Testis (tissue), 3 donors: Measurements from ENCODE around the gene TEKT2. TPM values are rescaled to one million over a fixed set of nuclear protein-coding genes. Genes with fewer than 3 reads are reported as not detected.

Experiments used
- DNase-seq: peaks from one replicate; pipeline ENCODE4 v3.0.0-alpha.2; 2019
- H3K27ac ChIP-seq, 2 donors: fragments of 200-600 bp; sonication (generic); one replicate each; pipeline ENCODE4 v1.5.1; 2019
- H3K27me3 ChIP-seq: fragments of 200-600 bp; sonication (generic); one replicate; pipeline ENCODE4 v1.5.1; 2019
- H3K36me3 ChIP-seq: fragments of 200-600 bp; sonication (generic); one replicate; pipeline ENCODE4 v1.5.1; 2017; ENCODE audit warnings: low read depth; ENCODE audit errors: missing control alignments
- H3K4me1 ChIP-seq: fragments of 200-600 bp; sonication (generic); one replicate; pipeline ENCODE4 v1.5.1; 2019
- H3K4me3 ChIP-seq, 2 donors: fragments of 200-600 bp; sonication (generic); one replicate each; pipeline ENCODE4 v1.5.1; 2017 to 2019
- H3K9me3 ChIP-seq: fragments of 200-600 bp; sonication (generic); one replicate; pipeline ENCODE4 v1.5.1; 2017
- POLR2A ChIP-seq: fragments of 450-650 bp; IDR thresholded peaks from one replicate; pipeline ENCODE4 v1.6.1; 2017; ENCODE audit warnings: antibody characterized with exemption, mild to moderate bottlenecking, moderate library complexity
- WGBS, 2 donors: methylation state at CpG; one replicate each; pipeline ENCODE4 v1.1.5; 2018; 5-methylcytosine and 5-hydroxymethylcytosine counted together
- intact Hi-C: fragments of 100-400 bp; cut with DNase I; formaldehyde crosslinking; loops from one replicate; pipeline ENCODE4 v1.15.1; 2023; ENCODE audit warnings: low total_unique reads
- polyA plus RNA-seq: library from polyadenylated mRNA; stranded (reverse); fragments of 350-450 nt; fragmentation: Illumina TruSeq; extraction: RNeasy Lipid Tissue Mini Kit (QIAGEN cat#74804); gene quantifications from one replicate; pipeline ENCODE4 v1.2.3, GENCODE V29; 2014; ENCODE audit warnings: low read depth, low replicate concordance; ENCODE audit not compliant: insufficient read depth
- total RNA-seq, 2 donors: library from RNA; depleted of rRNA; stranded (reverse); fragments of >200 nt; gene quantifications; one replicate each; pipeline ENCODE4 v1.2.3, GENCODE V29; 2016
- TF ChIP-seq, protein P1 (sequence below), 3 experiments: fragments of 450-650 bp in 2 of 3; fragments of 200-600 bp in 1 of 3; sonication (generic) in 1 of 3; IDR thresholded peaks; one replicate each; pipeline ENCODE4 v1.5.1; 2016 to 2019; ENCODE audit warnings: antibody characterized with exemption in 3 of 3, mild to moderate bottlenecking in 2 of 3, moderate library complexity in 1 of 3

TEKT2 gene
- total and polyA plus RNA-seq, 3 donors from 2014 or later: 35.1 to 117 (median 65.0) TPM

GRCh38 chr1:36114371-36114770, 30.5 kb downstream of the TEKT2 start:
- intact Hi-C loops: no loop called here
- DNase-seq: no peak
- Histone ChIP-seq H3K9me3 (no peaks in the 10 kb centered on the region), H3K27ac (no peak overlapping the region), H3K4me1 (peaks cover 3% of the 10 kb centered on the region), H3K27me3 (no peaks in the 10 kb centered on the region), H3K4me3 (no peak overlapping the region), H3K36me3 (no peaks in the 10 kb centered on the region)
- 65 to 72% methylated on average over 5 of the region's 5 CpGs for WGBS, 2 donors
- TF ChIP-seq, protein P1, sequence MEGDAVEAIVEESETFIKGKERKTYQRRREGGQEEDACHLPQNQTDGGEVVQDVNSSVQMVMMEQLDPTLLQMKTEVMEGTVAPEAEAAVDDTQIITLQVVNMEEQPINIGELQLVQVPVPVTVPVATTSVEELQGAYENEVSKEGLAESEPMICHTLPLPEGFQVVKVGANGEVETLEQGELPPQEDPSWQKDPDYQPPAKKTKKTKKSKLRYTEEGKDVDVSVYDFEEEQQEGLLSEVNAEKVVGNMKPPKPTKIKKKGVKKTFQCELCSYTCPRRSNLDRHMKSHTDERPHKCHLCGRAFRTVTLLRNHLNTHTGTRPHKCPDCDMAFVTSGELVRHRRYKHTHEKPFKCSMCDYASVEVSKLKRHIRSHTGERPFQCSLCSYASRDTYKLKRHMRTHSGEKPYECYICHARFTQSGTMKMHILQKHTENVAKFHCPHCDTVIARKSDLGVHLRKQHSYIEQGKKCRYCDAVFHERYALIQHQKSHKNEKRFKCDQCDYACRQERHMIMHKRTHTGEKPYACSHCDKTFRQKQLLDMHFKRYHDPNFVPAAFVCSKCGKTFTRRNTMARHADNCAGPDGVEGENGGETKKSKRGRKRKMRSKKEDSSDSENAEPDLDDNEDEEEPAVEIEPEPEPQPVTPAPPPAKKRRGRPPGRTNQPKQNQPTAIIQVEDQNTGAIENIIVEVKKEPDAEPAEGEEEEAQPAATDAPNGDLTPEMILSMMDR (IDR thresholded peaks at IDR 0.05): no peak
- no peak for TF ChIP-seq POLR2A

GRCh38 chr1:36115200-36115669, 31.3 kb downstream of the TEKT2 start:
- H3K4me1 ChIP-seq: peaks cover 10% of the 10 kb centered on the region
- WGBS, 2 donors: 64 to 74% methylated on average over 16 to 18 of the region's 18 CpGs

DNA sequence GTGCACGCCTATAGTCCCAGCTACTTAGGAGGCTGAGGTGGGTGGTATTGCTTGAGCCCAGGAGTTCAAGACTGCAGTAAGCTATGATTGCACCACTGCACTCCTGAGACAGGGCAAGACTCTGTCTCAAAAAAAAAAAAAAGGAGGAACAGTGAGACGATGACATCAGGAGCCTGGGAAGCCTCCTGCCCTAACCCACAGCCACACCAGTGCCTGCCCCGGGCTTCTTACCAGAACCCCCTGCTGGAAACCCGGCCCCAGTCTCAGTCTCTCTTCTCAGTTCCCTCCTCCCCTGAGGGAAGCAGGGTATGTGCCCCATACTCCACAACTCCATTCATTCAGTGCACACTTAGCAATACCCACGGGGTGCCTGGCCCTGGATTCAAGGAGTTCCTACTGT, 32.0 kb downstream of the TEKT2 start:
- DNase-seq: no peak
- Histone ChIP-seq H3K4me3 (no peak overlapping the region), H3K27me3 (no peaks in the 10 kb centered on the region), H3K9me3 (no peaks in the 10 kb centered on the region), H3K36me3 (no peaks in the 10 kb centered on the region), H3K4me1 (peaks cover 10% of the 10 kb centered on the region), H3K27ac (no peak overlapping the region)
- intact Hi-C loops: no loop called here
- 77 to 87% methylated on average over 5 of the region's 5 CpGs for WGBS, 2 donors
- TF ChIP-seq, protein P1 (IDR thresholded peaks at IDR 0.05): no peak
- TF ChIP-seq POLR2A: no peak

More at GRCh38 chr1:36115200-36115669, 31.3 kb downstream of the TEKT2 start:
- Histone ChIP-seq H3K27me3 (no peaks in the 10 kb centered on the region), H3K36me3 (no peaks in the 10 kb centered on the region), H3K9me3 (no peaks in the 10 kb centered on the region), H3K27ac (no peak overlapping the region), H3K4me3 (no peak overlapping the region)
- intact Hi-C loops: no loop called here
- TF ChIP-seq POLR2A: no peak
- TF ChIP-seq, protein P1 (IDR thresholded peaks at IDR 0.05): no peak
- no peak for DNase-seq

GRCh38 chr1:36116901-36117300, 33.0 kb downstream of the TEKT2 start:
- WGBS, 2 donors: 48 to 84% methylated on average over 2 to 5 of the region's 5 CpGs
- no peak overlapping the region for H3K27ac ChIP-seq
- intact Hi-C loops: no loop called here

More at GRCh38 chr1:36116901-36117300, 33.0 kb downstream of the TEKT2 start:
- H3K27me3 ChIP-seq: no peaks in the 10 kb centered on the region
- H3K36me3 ChIP-seq: no peaks in the 10 kb centered on the region
- DNase-seq: no peak
- peaks cover 10% of the 10 kb centered on the region for H3K4me1 ChIP-seq
- TF ChIP-seq, protein P1 (IDR thresholded peaks at IDR 0.05): no peak
- no peak for TF ChIP-seq POLR2A
- H3K4me3 ChIP-seq: no peak overlapping the region
- no peaks in the 10 kb centered on the region for H3K9me3 ChIP-seq
